NB4 (cell line): ENCODE data around the gene TNRC6A.

Source experiments
- DNase-seq: peaks from one replicate; pipeline ENCODE4 v3.0.0; 2010; ENCODE audit warnings: low read depth
- H3K4me3 ChIP-seq: one replicate; pipeline ENCODE4 v1.5.1; 2011; ENCODE audit warnings: mild to moderate bottlenecking, low read depth, low read length, moderate library complexity
- CTCF ChIP-seq: IDR thresholded peaks from one replicate; pipeline ENCODE4 v1.5.1; 2012; ENCODE audit warnings: low read depth, low read length
- MYC ChIP-seq: IDR thresholded peaks from 2 replicates; pipeline ENCODE4 v1.6.1; 2011; ENCODE audit warnings: low read depth, low read length
- POLR2A ChIP-seq: IDR thresholded peaks from 2 replicates; pipeline ENCODE4 v1.6.1; 2011; ENCODE audit warnings: mild to moderate bottlenecking; ENCODE audit not compliant: insufficient read length; ENCODE audit errors: extremely low read depth
- TF ChIP-seq, protein P1 (sequence below): IDR thresholded peaks from 2 replicates; pipeline ENCODE4 v1.6.1; 2011; ENCODE audit warnings: low read depth, low read length

Gene TNRC6A

GRCh38 chr16:24718967-24719521 lies 10.4 kb upstream of the TNRC6A start:
- TF ChIP-seq MYC (no peak), POLR2A (no peak), CTCF (no peak)
- TF ChIP-seq, protein P1, sequence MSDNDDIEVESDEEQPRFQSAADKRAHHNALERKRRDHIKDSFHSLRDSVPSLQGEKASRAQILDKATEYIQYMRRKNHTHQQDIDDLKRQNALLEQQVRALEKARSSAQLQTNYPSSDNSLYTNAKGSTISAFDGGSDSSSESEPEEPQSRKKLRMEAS: no peak
- no peak for DNase-seq
- no peak overlapping the region for H3K4me3 ChIP-seq

- DNase-seq: peak; percentile 12
- TF ChIP-seq POLR2A (no peak), CTCF (no peak), MYC (no peak)
- TF ChIP-seq, protein P1: no peak
- no peak overlapping the region for H3K4me3 ChIP-seq
Observed at GRCh38 chr16:24721830-24722238, 7.6 kb upstream of the TNRC6A start.

DNA sequence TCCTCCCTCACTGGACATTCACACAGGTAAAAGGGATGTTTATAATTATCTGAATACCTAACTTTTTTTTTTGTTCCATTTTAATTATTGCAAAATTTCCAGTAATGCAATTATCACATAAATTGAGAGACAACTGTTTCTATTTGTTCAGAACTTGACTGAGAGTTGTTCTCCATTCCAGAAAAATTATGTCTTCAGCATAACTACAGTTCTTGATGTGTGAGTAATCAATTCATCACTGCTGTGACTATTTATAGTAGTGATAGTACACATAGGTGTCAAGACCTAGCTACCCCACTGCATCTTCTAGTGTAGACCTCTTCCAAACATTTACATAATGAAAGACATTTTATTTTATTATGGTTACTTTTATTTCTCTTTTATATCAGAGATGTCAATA lies 5.8 kb upstream of the TNRC6A start:
- TF ChIP-seq CTCF (no peak), POLR2A (no peak), MYC (no peak)
- TF ChIP-seq, protein P1: no peak
- DNase-seq: no peak
- no peak overlapping the region for H3K4me3 ChIP-seq

GRCh38 chr16:24728011-24728410 lies 1.4 kb upstream of the TNRC6A start:
- DNase-seq: no peak
- TF ChIP-seq, protein P1: no peak
- TF ChIP-seq CTCF (no peak), MYC (no peak), POLR2A (no peak)
- no peak overlapping the region for H3K4me3 ChIP-seq

DNA sequence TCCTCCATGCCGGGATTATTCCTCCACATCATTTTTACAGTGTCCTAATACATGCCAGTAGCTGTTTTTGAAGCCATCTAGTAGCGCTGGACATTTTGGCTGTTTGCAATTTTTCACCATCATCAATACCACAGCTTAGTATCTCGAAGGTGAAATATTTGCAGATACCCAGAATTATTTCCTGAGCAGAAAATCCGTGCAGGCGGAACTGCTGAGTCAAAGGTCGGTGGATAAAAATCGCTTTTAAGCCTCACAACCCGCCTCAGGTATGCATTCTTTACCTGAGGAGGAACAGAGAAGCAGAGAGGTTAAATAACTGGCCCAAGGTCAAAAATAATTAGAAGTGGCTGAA lies 584 bp upstream of the TNRC6A start:
- DNase-seq: no peak
- TF ChIP-seq, protein P1: no peak
- TF ChIP-seq MYC (no peak), POLR2A (no peak), CTCF (no peak)

More for the DNA sequence above, 584 bp upstream of the TNRC6A start:
- H3K4me3 ChIP-seq: peak overlapping the region; percentile 74
